CD4-positive, alpha-beta T cell (primary cell): ENCODE results near the gene YY1. TPM values are rescaled to one million over a fixed set of nuclear protein-coding genes. Genes with fewer than 3 reads are reported as not detected.

Source experiments
- ATAC-seq: fragments of 200-7000 bp; cut with Tn5 transposase; one replicate; pipeline ENCODE4 v1.10.0; 2022; ENCODE audit warnings: mild to moderate bottlenecking; ENCODE audit not compliant: poor library complexity
- CTCF ChIA-PET: fragments of 350-600 bp; sonication (Branson Sonifier 250); formaldehyde crosslinking; loops from one replicate; lab custom pipeline; 2021; ENCODE audit warnings: antibody characterized with exemption, inconsistent platforms; lab: Charles Lee
- POLR2A ChIA-PET: fragments of 350-600 bp; sonication (Branson Sonifier 250); formaldehyde crosslinking; loops from one replicate; lab custom pipeline; 2021; ENCODE audit warnings: antibody characterized with exemption, inconsistent platforms; lab: Charles Lee
- DNase-seq, 14 experiments: peaks; one replicate each; pipeline ENCODE4 v3.0.0-alpha.2; 2013 to 2020; ENCODE audit warnings: mixed read lengths in 2 of 14
- H3K27ac ChIP-seq, 2 donors: one replicate each; pipeline versions ENCODE4 v1.5.1 to v1.7.0; 2013; ENCODE audit warnings: low read length in 2 of 2, low read depth in 1 of 2, mild to moderate bottlenecking in 1 of 2
- H3K27me3 ChIP-seq, 2 experiments: 1 replicate in 1 of 2; 2 replicates in 1 of 2; pipeline versions ENCODE4 v1.6.1 to v1.7.0; 2013; ENCODE audit warnings: low read length in 2 of 2, control low read depth in 1 of 2, mild to moderate bottlenecking in 1 of 2, moderate library complexity in 1 of 2; ENCODE audit not compliant: insufficient read depth in 2 of 2, control insufficient read depth in 1 of 2
- H3K36me3 ChIP-seq: one replicate; pipeline ENCODE4 v1.6.1; 2013; ENCODE audit warnings: low read length, control low read depth; ENCODE audit not compliant: insufficient read depth
- H3K4me1 ChIP-seq: one replicate; pipeline ENCODE4 v1.6.1; 2013; ENCODE audit warnings: low read length, control low read depth; ENCODE audit not compliant: insufficient read depth
- H3K4me3 ChIP-seq: one replicate; pipeline ENCODE4 v1.5.1; 2013; ENCODE audit warnings: mild to moderate bottlenecking, low read length, moderate library complexity
- H3K9me3 ChIP-seq, 2 experiments: 1 replicate in 1 of 2; 2 replicates in 1 of 2; pipeline versions ENCODE4 v1.6.1 to v1.7.0; 2013; ENCODE audit warnings: low read length in 2 of 2, mild to moderate bottlenecking in 2 of 2, control low read depth in 1 of 2, moderate library complexity in 1 of 2; ENCODE audit not compliant: control insufficient read depth in 1 of 2, insufficient read depth in 1 of 2
- H3K27ac Mint-ChIP-seq: one replicate; pipeline ENCODE4 v1.8.0; 2020; ENCODE audit warnings: mixed read lengths
- H3K27me3 Mint-ChIP-seq: one replicate; pipeline ENCODE4 v1.8.0; 2021; ENCODE audit warnings: mixed read lengths
- H3K36me3 Mint-ChIP-seq: one replicate; pipeline ENCODE4 v1.8.0; 2021; ENCODE audit warnings: low read depth, mixed read lengths
- H3K4me1 Mint-ChIP-seq: one replicate; pipeline ENCODE4 v1.8.0; 2021; ENCODE audit warnings: low read depth, mixed read lengths
- H3K4me3 Mint-ChIP-seq: one replicate; pipeline ENCODE4 v1.8.0; 2020; ENCODE audit warnings: mild to moderate bottlenecking, mixed read lengths
- H3K9me3 Mint-ChIP-seq: one replicate; pipeline ENCODE4 v1.8.0; 2020; ENCODE audit warnings: mixed read lengths
- intact Hi-C, 2 experiments: fragments of 100-400 bp; cut with DNase I in 1 of 2; cut with micrococcal nuclease in 1 of 2; formaldehyde crosslinking; loops; one replicate each; pipeline versions ENCODE4 v1.15.1 to v1.9.0; 2023 to 2025; cut with DNase I, micrococcal nuclease
- total RNA-seq, 174 experiments: library from RNA in 2 of 174; stranded (reverse) in 2 of 174; gene quantifications; one replicate each; pipeline ENCODE4 v1.2.3 and lab custom pipeline; 2021 to 2026
- TF ChIP-seq, protein P1 (sequence below): fragments of 200-600 bp; IDR thresholded peaks from one replicate; pipeline ENCODE4 v1.8.0; 2022; ENCODE audit warnings: antibody characterized with exemption, mild to moderate bottlenecking

YY1 gene
- total RNA-seq, 2 experiments from 2014 or later = 68.9 to 70.4 TPM

DNA sequence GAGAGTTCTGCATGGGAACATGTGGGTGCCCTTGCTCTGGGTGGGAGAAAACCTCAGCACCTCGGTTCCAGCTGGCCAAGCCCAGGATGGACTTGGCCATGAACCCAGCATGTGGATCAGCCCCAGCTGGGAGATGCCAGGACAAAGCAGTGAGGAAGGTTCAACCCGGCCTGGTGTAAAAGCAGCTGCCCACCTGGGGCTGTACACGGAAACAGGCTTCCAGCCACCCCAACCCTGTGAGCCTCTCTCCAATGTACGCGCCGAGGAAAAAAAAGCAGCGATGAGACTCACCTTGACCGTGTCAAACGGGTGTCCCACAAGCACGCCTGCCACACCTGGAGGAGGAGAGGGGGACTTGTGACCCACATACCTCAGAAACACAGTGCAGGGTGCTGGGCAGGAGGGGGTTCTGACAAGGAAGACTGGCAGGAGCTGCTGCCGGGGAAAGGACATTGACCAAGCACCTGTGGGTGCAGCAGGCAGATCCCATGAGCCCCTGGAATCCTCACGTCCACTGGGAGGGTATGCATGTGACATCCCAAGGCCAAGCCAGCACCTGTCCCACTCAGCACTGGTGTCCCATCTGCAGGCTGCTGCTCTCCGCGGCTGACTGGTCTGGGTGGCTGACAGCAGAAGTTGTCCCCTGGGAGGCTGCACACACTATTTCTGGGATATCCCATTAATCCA, 59.8 kb downstream of the YY1 start:
- Mint-ChIP-seq H3K36me3 (no peaks in the 10 kb centered on the region), H3K4me3 (no peak overlapping the region), H3K9me3 (no peaks in the 10 kb centered on the region), H3K27ac (no peak overlapping the region), H3K27me3 (no peaks in the 10 kb centered on the region), H3K4me1 (no peaks in the 10 kb centered on the region)
- intact Hi-C loops = no loop called here
- Histone ChIP-seq H3K27me3 (peaks cover 0 to 2% of the 10 kb centered on the region in 2 experiments), H3K36me3 (no peaks in the 10 kb centered on the region), H3K4me1 (peaks cover 7% of the 10 kb centered on the region), H3K27ac (no peak overlapping the region), H3K4me3 (no peak overlapping the region), H3K9me3 (no peaks in the 10 kb centered on the region)
- TF ChIP-seq, protein P1, sequence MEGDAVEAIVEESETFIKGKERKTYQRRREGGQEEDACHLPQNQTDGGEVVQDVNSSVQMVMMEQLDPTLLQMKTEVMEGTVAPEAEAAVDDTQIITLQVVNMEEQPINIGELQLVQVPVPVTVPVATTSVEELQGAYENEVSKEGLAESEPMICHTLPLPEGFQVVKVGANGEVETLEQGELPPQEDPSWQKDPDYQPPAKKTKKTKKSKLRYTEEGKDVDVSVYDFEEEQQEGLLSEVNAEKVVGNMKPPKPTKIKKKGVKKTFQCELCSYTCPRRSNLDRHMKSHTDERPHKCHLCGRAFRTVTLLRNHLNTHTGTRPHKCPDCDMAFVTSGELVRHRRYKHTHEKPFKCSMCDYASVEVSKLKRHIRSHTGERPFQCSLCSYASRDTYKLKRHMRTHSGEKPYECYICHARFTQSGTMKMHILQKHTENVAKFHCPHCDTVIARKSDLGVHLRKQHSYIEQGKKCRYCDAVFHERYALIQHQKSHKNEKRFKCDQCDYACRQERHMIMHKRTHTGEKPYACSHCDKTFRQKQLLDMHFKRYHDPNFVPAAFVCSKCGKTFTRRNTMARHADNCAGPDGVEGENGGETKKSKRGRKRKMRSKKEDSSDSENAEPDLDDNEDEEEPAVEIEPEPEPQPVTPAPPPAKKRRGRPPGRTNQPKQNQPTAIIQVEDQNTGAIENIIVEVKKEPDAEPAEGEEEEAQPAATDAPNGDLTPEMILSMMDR = no peak
- CTCF ChIA-PET = interaction anchor here (1.6 to 1.7 kb wide), 2 partner anchors 13 to 57 kb away, joined by 3 to 4 read pairs; no protein-coding TSS in a partner anchor
- POLR2A ChIA-PET = no interaction called here
- DNase-seq = no peak
- ATAC-seq = no peak

DNA sequence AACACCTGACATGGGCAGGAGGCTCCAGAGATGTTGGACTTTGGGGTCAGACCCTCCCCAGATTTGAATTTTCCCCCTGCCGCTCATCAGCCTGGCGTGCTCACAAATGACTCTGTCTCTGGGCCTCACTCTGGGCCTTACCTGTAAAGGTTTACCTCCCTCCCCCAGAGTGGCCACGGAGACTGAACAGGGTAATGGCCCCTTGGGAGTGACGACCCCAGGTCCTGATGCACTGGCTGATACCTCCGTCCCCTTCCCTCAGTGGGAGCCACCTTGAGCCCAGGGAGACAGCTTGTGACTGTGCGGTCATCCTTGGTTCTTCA, 60.3 kb downstream of the YY1 start:
- CTCF ChIA-PET = no interaction called here
- Histone ChIP-seq H3K27me3 (peaks cover 0 to 2% of the 10 kb centered on the region in 2 experiments), H3K4me3 (no peak overlapping the region), H3K9me3 (no peaks in the 10 kb centered on the region), H3K27ac (no peak overlapping the region), H3K4me1 (peaks cover 10% of the 10 kb centered on the region), H3K36me3 (no peaks in the 10 kb centered on the region)
- Mint-ChIP-seq H3K27me3 (no peaks in the 10 kb centered on the region), H3K4me1 (no peaks in the 10 kb centered on the region), H3K36me3 (no peaks in the 10 kb centered on the region), H3K4me3 (no peak overlapping the region), H3K9me3 (no peaks in the 10 kb centered on the region), H3K27ac (no peak overlapping the region)
- DNase-seq (no peak), ATAC-seq (no peak)
- intact Hi-C loops = no loop called here
- POLR2A ChIA-PET = no interaction called here
- TF ChIP-seq, protein P1 = no peak

DNA sequence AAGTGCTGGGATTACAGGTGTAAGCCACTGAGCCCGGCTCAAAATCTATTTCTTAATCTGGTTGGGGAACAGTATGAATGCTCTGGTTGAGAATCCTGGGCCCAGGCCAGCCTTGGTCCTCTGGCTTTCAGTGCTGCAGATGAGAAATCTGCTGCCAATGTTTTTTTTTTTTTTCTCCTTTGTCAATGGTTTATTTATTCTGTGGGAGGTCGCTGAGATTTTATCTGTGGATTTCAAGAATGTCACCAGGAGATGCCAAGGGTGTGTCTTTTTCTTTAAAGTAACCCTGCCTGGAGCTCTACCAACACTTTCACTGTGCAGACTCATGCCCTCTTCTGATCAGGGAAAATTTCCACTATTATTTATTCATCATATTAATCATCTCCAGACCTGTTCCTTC, 63.7 kb downstream of the YY1 start:
- H3K9me3 Mint-ChIP-seq = no peaks in the 10 kb centered on the region
- no peak for DNase-seq
- peaks cover 9% of the 10 kb centered on the region for H3K4me1 Mint-ChIP-seq
- Histone ChIP-seq H3K36me3 (no peaks in the 10 kb centered on the region), H3K27ac (no peak overlapping the region), H3K4me3 (no peak overlapping the region), H3K27me3 (peaks cover 4 to 6% of the 10 kb centered on the region in 2 experiments), H3K9me3 (no peaks in the 10 kb centered on the region), H3K4me1 (peaks cover 33% of the 10 kb centered on the region)
- no peak overlapping the region for H3K27ac Mint-ChIP-seq
- POLR2A ChIA-PET = no interaction called here
- H3K36me3 Mint-ChIP-seq = no peaks in the 10 kb centered on the region
- intact Hi-C loops = no loop called here
- TF ChIP-seq, protein P1 = no peak
- peaks cover 10% of the 10 kb centered on the region for H3K27me3 Mint-ChIP-seq
- CTCF ChIA-PET = interaction anchor here (1.7 kb wide), 1 partner anchor 26 kb away, joined by 3 read pairs; no protein-coding TSS in a partner anchor
- peak overlapping the region; percentile 30 for H3K4me3 Mint-ChIP-seq
- no peak for ATAC-seq
